ENCODE measurements around the gene ZNF74.
"Not testable (repeated sequence)": the region's sequence is repeated elsewhere in the genome, so short reads cannot be mapped to it uniquely, and the experiment has no call there.

DNA sequence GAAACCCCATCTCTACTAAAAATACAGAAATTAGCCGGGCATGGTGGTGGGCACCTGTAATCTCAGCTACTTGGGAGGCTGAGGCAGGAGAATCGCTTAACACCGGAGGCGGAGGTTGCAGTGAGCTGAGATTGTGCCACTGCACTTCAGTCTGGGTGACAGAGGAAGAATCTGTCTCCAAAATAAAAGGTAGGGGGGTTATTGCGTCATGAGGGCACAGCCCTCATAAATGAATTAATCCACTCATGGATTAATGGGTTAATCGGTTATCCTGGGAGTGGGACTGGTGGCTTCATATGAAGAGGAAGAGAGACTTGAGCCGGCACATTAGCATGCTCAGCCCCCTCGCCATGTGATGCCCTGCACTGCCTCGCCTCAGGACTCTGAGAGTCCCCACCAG, 25.1 kb upstream of the ZNF74 start:
- not testable (repeated sequence) for TF ChIP-seq TCF12 (IDR thresholded peaks at IDR 0.05; ENCODE audit: low read depth, low read length); CEBPB (IDR thresholded peaks at IDR 0.05; ENCODE audit: borderline replicate concordance in 1 of 2, low read depth in 2 of 2, low read length in 2 of 2)
